WI38 (cell line): ENCODE data around the gene WDR90.

Experiments used
- H3K4me3 ChIP-seq: 2 replicates; pipeline ENCODE4 v1.5.1; 2011; ENCODE audit warnings: low read depth, mild to moderate bottlenecking, control low read depth, low read length
- CTCF ChIP-seq: IDR thresholded peaks from 2 replicates; pipeline ENCODE4 v1.5.1; 2012; ENCODE audit warnings: low read depth, mild to moderate bottlenecking, control low read depth, low read length

The WDR90 gene

GRCh38 chr16:679814-680624 lies 30.9 kb downstream of the WDR90 start, which contains the start of gene STUB1:
Gene STUB1, plus strand, starts transcription at chr16:680410. Its CDS starts 116 bp downstream, at chr16:680526.
- peak within 1 kb of the TSS; percentile 82 for H3K4me3 ChIP-seq
- no peak for TF ChIP-seq CTCF

- peak overlapping the region; percentile 82 for H3K4me3 ChIP-seq
- TF ChIP-seq CTCF, result no peak
These were observed 31.4 kb downstream of the WDR90 start for GRCh38 chr16:680625-680945.

GRCh38 chr16:680967-681745 lies 32.0 kb downstream of the WDR90 start:
- H3K4me3 ChIP-seq, result peak overlapping the region; percentile 82
- TF ChIP-seq CTCF, result no peak

- peak overlapping the region; percentile 82 for H3K4me3 ChIP-seq
- no peak for TF ChIP-seq CTCF
These were observed 32.7 kb downstream of the WDR90 start for GRCh38 chr16:681746-682427.

- no peak overlapping the region for H3K4me3 ChIP-seq
These were observed 33.6 kb downstream of the WDR90 start for GRCh38 chr16:682493-683395.

More at GRCh38 chr16:682493-683395, 33.6 kb downstream of the WDR90 start:
- no peak for TF ChIP-seq CTCF
